Measurements from ENCODE around the gene ZSCAN12. TPM values are rescaled to one million over a fixed set of nuclear protein-coding genes. Genes with fewer than 3 reads are reported as not detected.
"Not testable (repeated sequence)": the region's sequence is repeated elsewhere in the genome, so short reads cannot be mapped to it uniquely, and the experiment has no call there.

Gene ZSCAN12
- total RNA-seq (10 to 100 TPM in 2 of 7 donors, 1 to 10 TPM in 5; 3.0 to 11.4 (median 7.4) TPM), polyA plus RNA-seq (1 to 10 TPM; 4.4 to 5.4 TPM)
- long read RNA-seq, donor 1, partial matches to known transcripts: 1 of 6 reads
- long read RNA-seq, donor 1, other reads (novel, unspliced or antisense): 4 of 6 reads
- long read RNA-seq, donor 2, full-length matches to known transcripts: 1 of 1 reads
- long read RNA-seq, donor 2, partial matches to known transcripts: 0 of 1 reads
- long read RNA-seq, donor 2, other reads (novel, unspliced or antisense): 0 of 1 reads
- long read RNA-seq, donor 3, transcript ZSCAN12-202 (6 exons, 3,909 nt): major isoform, 8 of 13 reads
- long read RNA-seq, donor 3, partial matches to known transcripts: 2 of 13 reads
- long read RNA-seq, donor 3, other reads (novel, unspliced or antisense): 3 of 13 reads

DNA sequence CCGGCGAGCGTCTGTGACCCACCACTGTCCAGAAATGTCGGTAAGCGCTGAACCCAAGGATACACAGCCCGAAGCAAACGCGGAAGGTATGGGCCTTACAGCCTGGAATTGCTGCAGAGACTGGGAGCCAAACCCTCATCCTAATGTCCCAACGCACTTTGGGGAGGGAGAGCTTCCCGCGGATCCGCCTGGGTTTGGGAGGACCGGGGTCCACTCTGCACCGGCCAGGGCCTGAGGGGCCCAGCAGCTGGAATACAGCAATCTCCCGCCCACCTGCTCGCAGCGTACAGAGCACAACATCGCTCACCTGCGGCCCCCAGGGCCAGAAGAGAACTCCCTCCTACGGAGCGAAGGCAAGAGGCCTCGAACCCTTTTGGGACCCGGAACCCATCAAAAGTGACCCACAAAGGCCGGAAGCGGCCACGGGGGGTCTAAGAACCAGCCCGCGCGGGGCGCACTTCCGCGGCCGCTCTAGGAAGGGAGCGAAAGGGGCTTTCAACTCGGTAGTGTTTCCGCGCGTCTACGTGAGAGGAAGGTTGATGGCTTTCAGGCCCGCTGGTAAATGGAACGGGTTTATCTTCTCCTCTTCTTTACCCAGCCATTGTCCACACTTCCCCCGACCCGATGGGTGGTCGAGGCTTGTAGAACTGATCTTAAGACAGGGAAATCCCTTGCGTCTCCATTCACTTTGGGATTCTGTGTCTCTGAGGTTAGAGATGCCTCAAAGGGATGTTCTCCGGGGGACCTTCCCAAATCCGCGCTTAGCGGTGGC is at the start of gene ZSCAN12:
ZSCAN12 (minus strand) TSS at position 398 of the 772 bp plus-strand sequence. CDS start 1,342 bp downstream, outside the sequence.
- Histone ChIP-seq H3K36me3 (no peaks in the 10 kb centered on the region), H3K4me3 (peak within 1 kb of the TSS; percentile 93), H3K27me3 (no peaks in the 10 kb centered on the region), H3K27ac (peak within 1 kb of the TSS in 1 of 2 donors; percentile 26), H3K4me1 (ENCODE audit: insufficient read depth) (peaks cover 5% of the 10 kb centered on the region), H3K9me3 (no peaks in the 10 kb centered on the region)
- WGBS, 3 donors: 0 to 2% (median 1%) methylated on average over 42 to 49 of the region's 49 CpGs
- DNase-seq: peak; percentile 76 to 90 (median 85)
- TF ChIP-seq POLR2A (IDR thresholded peaks at IDR 0.05): no peak
- TF ChIP-seq EP300 (IDR thresholded peaks at IDR 0.05): no peak
- TF ChIP-seq, protein P1, sequence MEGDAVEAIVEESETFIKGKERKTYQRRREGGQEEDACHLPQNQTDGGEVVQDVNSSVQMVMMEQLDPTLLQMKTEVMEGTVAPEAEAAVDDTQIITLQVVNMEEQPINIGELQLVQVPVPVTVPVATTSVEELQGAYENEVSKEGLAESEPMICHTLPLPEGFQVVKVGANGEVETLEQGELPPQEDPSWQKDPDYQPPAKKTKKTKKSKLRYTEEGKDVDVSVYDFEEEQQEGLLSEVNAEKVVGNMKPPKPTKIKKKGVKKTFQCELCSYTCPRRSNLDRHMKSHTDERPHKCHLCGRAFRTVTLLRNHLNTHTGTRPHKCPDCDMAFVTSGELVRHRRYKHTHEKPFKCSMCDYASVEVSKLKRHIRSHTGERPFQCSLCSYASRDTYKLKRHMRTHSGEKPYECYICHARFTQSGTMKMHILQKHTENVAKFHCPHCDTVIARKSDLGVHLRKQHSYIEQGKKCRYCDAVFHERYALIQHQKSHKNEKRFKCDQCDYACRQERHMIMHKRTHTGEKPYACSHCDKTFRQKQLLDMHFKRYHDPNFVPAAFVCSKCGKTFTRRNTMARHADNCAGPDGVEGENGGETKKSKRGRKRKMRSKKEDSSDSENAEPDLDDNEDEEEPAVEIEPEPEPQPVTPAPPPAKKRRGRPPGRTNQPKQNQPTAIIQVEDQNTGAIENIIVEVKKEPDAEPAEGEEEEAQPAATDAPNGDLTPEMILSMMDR (IDR thresholded peaks at IDR 0.05): peak; percentile 19 to 42 (median 37)
- intact Hi-C loops (cut with DNase I): no loop called here

DNA sequence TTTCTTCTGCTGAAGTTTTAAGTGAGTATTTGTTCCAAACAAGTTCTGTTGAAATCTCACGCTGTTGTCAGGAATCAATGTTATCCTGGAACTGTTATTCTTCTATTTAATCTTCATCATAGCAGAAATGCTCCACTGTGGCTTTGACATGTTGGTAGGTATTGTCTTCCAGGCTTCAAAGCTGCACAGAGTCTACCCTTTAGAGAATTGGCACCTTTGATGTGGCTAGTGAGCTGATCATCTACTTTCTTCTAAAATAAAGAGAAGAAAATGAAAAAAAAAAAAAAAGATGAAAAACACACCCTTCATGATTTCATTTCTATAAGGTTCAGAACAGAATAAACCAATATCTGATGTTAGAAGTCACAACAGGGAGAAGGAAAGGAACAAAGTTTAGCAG is 49.5 kb upstream of the ZSCAN12 start:
- no peak overlapping the region for H3K4me3 ChIP-seq
- intact Hi-C loops (cut with DNase I): no loop called here
- no peak for TF ChIP-seq POLR2A (IDR thresholded peaks at IDR 0.05)
- TF ChIP-seq, protein P1 (IDR thresholded peaks at IDR 0.05): no peak
- TF ChIP-seq EP300 (IDR thresholded peaks at IDR 0.05): no peak
- H3K36me3 ChIP-seq: no peaks in the 10 kb centered on the region
- no peak overlapping the region for H3K27ac ChIP-seq
- no peaks in the 10 kb centered on the region for H3K27me3 ChIP-seq
- no peaks in the 10 kb centered on the region for H3K4me1 ChIP-seq (ENCODE audit: insufficient read depth)
- H3K9me3 ChIP-seq: no peaks in the 10 kb centered on the region
- WGBS, 3 donors: 97 to 98% (median 97%) methylated on average over 1 of the region's 1 CpG
- DNase-seq: no peak

DNA sequence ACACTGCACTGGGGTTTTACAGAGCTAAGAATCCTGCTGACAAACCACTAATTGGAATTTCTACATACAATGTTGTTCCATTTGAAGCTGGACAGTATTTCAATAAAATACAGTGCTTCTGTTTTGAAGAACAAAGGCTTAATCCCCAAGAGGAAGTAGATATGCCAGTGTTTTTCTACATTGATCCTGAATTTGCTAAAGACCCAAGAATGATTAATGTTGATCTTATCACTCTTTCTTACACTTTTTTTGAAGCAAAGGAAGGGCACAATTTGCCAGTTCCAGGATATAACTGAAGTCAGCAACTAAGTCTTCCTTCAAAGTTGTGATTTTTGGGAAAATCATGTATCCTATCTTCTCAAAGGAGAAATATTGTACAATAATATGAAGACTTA is 48.0 kb upstream of the ZSCAN12 start:
- H3K36me3 ChIP-seq; DNase-seq; H3K4me1 ChIP-seq (ENCODE audit: insufficient read depth); intact Hi-C loops (cut with DNase I); H3K27me3 ChIP-seq; H3K4me3 ChIP-seq; H3K9me3 ChIP-seq; H3K27ac ChIP-seq: not testable (repeated sequence)

DNA sequence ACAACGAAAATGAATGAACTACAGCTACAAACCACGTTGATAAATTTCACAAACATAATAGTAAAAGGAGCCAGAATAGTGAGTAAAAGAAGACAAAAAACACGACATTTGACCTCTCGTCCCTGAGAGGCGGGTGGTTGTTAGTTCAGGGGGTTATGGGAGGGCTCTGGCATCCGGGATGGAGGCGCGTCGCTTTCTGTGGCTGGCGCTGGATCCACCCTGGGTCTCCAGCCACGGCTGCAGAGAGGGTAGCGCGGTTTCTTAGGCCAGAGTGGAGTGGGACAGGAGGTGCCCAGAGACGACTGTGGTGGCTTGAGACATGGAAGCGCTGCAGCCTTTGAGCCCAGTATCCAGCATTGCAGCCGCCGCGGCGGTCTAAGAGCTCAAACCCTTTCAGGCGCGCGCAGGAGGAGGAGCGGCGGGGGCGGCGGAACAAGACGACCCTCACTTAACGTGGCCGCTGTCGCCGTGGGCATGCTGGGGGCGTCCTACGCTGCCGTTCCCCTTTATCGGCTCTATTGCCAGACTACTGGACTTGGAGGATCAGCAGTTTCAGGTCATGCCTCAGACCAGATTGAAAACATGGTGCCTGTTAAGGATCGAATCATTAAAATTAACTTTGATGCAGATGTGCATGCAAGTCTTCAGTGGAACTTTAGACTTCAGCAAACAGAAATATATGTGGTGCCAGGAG is 47.4 kb upstream of the ZSCAN12 start:
- no peak overlapping the region for H3K27ac ChIP-seq
- H3K4me3 ChIP-seq: peak overlapping the region; percentile 5
- no peaks in the 10 kb centered on the region for H3K36me3 ChIP-seq
- no peak for DNase-seq
- 1 to 2% (median 1%) methylated on average over 36 of the region's 36 CpGs for WGBS, 3 donors
- H3K4me1 ChIP-seq (ENCODE audit: insufficient read depth): no peaks in the 10 kb centered on the region
- TF ChIP-seq, protein P1 (IDR thresholded peaks at IDR 0.05): no peak
- no peak for TF ChIP-seq POLR2A (IDR thresholded peaks at IDR 0.05)
- no peak for TF ChIP-seq EP300 (IDR thresholded peaks at IDR 0.05)
- H3K9me3 ChIP-seq: no peaks in the 10 kb centered on the region
- no peaks in the 10 kb centered on the region for H3K27me3 ChIP-seq
- intact Hi-C loops (cut with DNase I): no loop called here

DNA sequence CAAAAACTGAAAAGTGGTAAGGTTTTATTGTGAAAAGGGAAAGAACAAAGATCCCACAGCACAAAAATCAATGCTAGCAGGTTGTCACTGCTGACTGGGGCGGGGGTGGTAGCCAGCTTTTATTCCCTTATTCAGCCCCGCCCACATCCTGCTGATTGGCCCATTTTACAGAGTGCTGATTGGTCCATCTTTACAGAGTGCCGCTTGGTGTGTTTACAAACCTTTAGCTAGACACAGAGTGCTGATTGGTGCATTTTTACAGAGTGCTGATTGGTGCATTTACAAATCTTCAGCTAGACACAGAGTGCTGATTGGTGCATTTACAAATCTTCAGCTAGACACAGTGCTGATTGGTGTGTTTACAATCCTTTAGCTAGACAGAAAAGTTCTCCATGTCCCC is 45.2 kb upstream of the ZSCAN12 start:
- WGBS, 3 donors: 84 to 88% (median 87%) methylated on average over 3 of the region's 3 CpGs
- intact Hi-C loops (cut with DNase I): not testable (repeated sequence)

More for the DNA sequence above, 45.2 kb upstream of the ZSCAN12 start:
- H3K4me1 ChIP-seq (ENCODE audit: insufficient read depth); H3K36me3 ChIP-seq; H3K27me3 ChIP-seq; H3K27ac ChIP-seq; H3K9me3 ChIP-seq; H3K4me3 ChIP-seq; DNase-seq: not testable (repeated sequence)

All from ovary (tissue), 10 donors.